GM10248 (cell line): ENCODE results near the gene PCDH15.

Source experiments
- CTCF ChIA-PET: fragments of 300-600 bp; sonication (Branson Sonifier 250); formaldehyde crosslinking; extraction: SDS; loops from one replicate; lab custom pipeline; 2021; ENCODE audit warnings: antibody characterized with exemption; lab: Yijun Ruan, JAX
- POLR2A ChIA-PET: fragments of 350-650 bp; sonication (Branson Sonifier 250); formaldehyde crosslinking; extraction: SDS; loops from one replicate; lab custom pipeline; 2020; ENCODE audit warnings: antibody characterized with exemption; lab: Yijun Ruan, JAX
- DNase-seq: peaks from one replicate; pipeline ENCODE4 v3.0.0; 2012; ENCODE audit errors: extremely low spot score
- TF ChIP-seq, protein P1 (sequence below): IDR thresholded peaks from 2 replicates; pipeline ENCODE4 v1.5.1; 2012; ENCODE audit warnings: mild to moderate bottlenecking, low read depth; ENCODE audit errors: extremely low read depth, missing control alignments, control extremely low read depth

PCDH15 gene

GRCh38 chr10:54125098-54125747, 675.8 kb downstream of the PCDH15 start:
- POLR2A ChIA-PET = no interaction called here
- DNase-seq = no peak
- TF ChIP-seq, protein P1, sequence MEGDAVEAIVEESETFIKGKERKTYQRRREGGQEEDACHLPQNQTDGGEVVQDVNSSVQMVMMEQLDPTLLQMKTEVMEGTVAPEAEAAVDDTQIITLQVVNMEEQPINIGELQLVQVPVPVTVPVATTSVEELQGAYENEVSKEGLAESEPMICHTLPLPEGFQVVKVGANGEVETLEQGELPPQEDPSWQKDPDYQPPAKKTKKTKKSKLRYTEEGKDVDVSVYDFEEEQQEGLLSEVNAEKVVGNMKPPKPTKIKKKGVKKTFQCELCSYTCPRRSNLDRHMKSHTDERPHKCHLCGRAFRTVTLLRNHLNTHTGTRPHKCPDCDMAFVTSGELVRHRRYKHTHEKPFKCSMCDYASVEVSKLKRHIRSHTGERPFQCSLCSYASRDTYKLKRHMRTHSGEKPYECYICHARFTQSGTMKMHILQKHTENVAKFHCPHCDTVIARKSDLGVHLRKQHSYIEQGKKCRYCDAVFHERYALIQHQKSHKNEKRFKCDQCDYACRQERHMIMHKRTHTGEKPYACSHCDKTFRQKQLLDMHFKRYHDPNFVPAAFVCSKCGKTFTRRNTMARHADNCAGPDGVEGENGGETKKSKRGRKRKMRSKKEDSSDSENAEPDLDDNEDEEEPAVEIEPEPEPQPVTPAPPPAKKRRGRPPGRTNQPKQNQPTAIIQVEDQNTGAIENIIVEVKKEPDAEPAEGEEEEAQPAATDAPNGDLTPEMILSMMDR = no peak

GRCh38 chr10:54124209-54124885, 676.7 kb downstream of the PCDH15 start:
- POLR2A ChIA-PET = no interaction called here
- DNase-seq = no peak
- CTCF ChIA-PET = no interaction called here
- TF ChIP-seq, protein P1 = no peak

More at GRCh38 chr10:54125098-54125747, 675.8 kb downstream of the PCDH15 start:
- CTCF ChIA-PET = no interaction called here

DNA sequence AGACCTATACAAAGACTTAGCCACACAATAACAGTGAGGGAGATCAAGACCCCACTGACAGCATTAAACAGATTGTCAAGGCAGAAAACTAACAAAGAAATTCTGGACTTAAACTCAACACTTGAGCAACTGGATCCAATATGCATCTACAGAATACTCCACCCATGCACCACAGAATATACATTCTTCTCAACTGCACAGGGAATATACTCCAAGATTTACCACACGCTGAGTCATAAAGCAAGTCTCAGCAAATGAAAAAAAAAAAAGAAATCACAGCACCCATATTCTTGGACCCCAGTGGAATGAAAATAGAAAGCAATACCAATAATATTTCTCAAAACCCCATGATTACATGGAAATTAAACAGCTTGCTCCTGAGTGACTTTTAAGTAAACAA, 680.2 kb downstream of the PCDH15 start:
- ChIA-PET CTCF (no interaction called here), POLR2A (no interaction called here)
- DNase-seq = no peak
- TF ChIP-seq, protein P1 = no peak

DNA sequence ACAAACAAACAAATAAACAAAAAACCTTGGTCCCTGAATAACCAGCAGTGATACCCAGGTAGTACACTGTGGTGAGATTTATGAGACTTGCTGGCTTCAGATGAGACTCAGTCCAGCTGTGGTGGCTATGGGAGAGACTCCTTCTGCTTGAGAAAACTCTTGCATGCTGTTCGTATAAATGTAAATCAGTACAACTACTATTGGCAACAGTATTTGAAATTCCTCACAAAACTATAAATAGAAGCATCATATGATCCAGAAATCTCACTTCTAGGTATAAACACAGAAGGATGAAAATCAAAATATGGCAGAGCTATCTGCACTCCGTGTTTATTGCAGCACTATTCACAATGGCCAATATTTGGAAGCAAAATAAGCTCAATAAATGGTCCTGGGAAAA, 692.1 kb downstream of the PCDH15 start:
- no peak for DNase-seq
- TF ChIP-seq, protein P1 = no peak
- ChIA-PET POLR2A (no interaction called here), CTCF (no interaction called here)

DNA sequence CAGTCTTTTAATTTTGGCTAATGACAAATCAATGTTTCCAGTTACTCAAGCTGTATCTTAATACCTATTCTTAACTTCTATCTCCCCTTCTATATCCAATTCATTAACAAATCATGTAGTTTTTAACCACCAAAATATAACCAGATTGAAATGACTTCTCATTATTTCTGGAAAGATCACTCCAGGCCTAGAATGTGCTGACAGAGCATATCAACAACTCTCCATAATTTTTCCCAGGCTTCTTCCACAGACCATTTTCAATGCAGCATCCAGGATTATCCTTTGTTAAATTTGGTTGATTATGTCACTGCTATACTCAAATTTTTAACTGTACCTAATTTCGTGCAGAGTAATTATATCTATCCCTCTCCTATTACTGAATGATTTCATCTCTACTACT, 704.1 kb downstream of the PCDH15 start:
- TF ChIP-seq, protein P1 = no peak
- ChIA-PET CTCF (no interaction called here), POLR2A (no interaction called here)
- DNase-seq = no peak

- TF ChIP-seq, protein P1 = no peak
- DNase-seq = no peak
- ChIA-PET POLR2A (no interaction called here), CTCF (no interaction called here)
Observed at GRCh38 chr10:54094321-54094720, 706.7 kb downstream of the PCDH15 start.
